Ramos (cell line): ENCODE results near the gene HNMT.
"Not testable (repeated sequence)": the region's sequence is repeated elsewhere in the genome, so short reads cannot be mapped to it uniquely, and the experiment has no call there.

Experiments
- in situ Hi-C: fragments of 300-500 bp; cut with MboI; formaldehyde crosslinking; loops from one replicate; pipeline ENCODE4 v1.14.3; 2022; ENCODE audit warnings: low sequenced_read_pairs; ENCODE audit not compliant: unreplicated experiment

HNMT gene

GRCh38 chr2:137968477-137969417 lies 4.5 kb downstream of the HNMT start:
- in situ Hi-C loops = no loop called here

- in situ Hi-C loops = no loop called here
These were observed 5.1 kb downstream of the HNMT start for GRCh38 chr2:137969418-137969765.

DNA sequence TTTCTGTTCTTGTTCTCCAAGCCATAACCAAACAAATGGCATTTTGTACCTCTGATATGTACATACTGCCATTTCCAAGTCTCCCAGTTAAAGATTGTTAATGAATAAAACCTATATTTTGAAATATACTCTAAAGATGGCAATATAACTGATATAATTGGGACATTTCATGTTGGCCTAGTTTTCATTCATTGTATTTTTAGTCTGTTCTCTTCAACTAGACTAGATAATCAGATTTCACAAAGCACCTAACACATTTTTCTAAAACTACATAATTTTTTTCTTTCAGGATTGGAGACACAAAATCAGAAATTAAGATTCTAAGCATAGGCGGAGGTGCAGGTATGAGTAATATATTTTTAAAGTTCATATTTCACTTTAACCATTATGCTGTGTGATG lies 5.6 kb downstream of the HNMT start:
- in situ Hi-C loops = no loop called here

DNA sequence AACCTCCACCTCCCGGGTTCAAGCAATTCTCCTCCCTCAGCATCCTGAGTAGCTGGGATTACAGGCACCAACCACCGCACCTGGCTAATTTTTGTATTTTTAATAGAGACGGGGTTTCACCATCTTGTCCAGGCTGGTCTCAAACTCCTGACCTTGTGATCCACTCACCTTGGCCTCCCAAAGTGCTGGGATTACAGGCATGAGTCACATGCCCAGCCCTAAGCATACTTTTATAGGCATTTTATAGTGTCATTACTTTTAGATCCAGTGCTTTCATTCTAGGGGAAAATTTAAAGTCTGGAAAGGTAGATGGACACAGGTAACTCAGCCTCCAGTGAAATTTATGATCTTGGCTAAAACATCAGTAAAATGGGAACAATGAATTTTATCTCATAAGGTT lies 7.0 kb downstream of the HNMT start:
- in situ Hi-C loops = not testable (repeated sequence)

DNA sequence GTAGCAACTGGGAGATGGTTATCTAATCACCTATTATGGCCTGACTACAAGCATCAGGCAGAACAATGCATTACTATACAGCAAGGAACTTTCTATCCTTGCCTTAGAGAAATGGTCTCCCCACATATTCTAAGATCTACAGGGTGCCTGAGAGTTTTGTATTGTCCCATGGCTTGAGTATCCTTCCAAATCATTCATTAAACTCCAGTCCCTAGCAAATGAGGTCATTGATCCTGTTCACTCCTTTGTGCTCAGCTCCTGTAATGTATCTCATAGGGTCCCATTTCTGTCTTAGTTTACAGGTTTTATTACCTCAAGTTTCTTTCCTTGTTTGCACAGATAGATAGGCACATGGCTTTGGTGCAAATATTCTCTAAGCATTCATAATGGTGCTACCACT lies 9.0 kb downstream of the HNMT start:
- in situ Hi-C loops = no loop called here

DNA sequence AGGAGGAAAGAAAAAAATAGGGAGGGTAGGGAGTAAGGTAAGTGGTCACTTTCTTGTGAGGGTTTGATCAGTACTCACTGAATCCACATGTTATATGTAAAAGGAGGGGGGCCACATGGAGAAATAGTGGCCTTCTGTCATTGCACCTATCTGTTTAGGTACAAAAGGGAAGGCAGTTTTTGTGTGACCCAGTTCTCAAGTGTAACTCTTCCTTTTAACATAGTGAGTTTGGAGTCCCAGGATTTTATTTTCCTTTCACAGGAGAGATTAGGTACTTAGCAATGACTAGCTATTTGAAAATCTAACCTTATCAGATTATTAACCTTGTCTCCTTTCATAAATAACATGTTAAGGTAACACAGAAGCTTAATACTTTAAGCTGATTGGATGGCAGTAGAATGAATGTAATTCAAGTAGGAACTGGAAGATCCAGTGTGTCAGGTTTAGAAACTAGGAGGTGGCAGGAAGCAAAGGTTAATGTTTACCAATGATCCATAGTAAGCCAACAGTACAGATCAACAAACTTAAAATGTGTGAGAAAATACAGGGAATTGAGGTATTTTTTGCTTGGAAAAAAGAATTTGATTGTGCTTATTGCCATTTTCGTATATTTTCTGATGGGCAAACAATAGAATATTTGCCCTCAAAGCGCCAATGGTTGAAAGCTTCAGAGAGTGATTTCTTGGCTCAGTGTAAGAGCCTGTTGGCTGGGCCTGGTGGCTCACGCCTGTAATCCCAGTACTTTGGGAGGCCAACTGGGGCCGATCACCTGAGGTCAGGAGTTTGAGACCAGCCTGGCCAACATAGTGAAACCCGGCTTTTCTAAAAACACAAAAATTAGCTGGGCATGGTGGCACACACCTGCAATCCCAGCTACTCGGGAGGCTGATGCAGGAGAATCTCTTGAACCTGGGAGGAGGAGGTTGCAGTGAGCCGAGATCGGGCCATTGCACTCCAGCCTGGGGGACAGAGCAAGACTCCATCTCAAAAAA lies 11.3 kb downstream of the HNMT start:
- in situ Hi-C loops = no loop called here

DNA sequence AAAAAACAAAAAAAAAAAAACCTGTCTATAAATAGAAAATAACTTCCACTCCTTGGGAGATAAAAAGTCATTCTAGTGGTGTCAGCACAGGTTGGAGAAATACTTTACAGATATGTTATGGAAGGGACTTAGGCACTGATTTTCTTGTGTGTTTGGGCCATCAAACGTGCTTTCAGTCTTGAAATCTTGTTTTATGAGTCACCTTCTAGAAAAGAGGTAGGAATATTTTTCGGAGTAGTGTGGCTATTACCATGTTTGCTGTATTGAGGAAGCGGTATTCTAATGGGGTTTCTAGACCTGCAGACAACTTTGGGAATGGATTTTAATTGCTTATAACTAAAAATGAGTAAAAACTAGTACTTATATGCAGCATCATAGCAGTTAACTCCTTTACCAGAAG lies 12.0 kb downstream of the HNMT start:
- in situ Hi-C loops = no loop called here

DNA sequence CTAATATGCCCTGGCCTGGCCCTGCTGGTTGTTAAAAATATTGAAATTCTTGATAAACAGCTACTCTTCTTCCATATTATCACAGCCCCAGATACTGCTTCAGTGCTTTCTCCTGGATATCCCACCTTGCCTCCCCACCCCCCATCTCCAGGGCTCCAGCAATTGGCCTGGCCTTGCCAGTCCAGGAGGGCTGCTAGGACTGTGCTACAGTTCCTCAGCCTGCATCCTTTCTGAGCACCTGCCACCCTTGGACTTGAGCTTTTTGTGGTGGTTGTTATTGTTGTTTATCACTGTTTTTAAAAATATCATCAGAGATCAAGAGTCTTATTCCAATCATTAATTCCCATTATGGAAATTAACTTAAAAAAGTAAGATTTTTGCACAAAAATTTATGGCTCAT lies 13.5 kb downstream of the HNMT start:
- in situ Hi-C loops = no loop called here

- in situ Hi-C loops = no loop called here
These were observed 16.2 kb downstream of the HNMT start for GRCh38 chr2:137980459-137980858.

- in situ Hi-C loops = no loop called here
These were observed 16.9 kb downstream of the HNMT start for GRCh38 chr2:137981112-137981656.

GRCh38 chr2:137983581-137983980 lies 19.3 kb downstream of the HNMT start:
- in situ Hi-C loops = no loop called here

- in situ Hi-C loops = no loop called here
These were observed 22.0 kb downstream of the HNMT start for GRCh38 chr2:137986268-137986667.

- in situ Hi-C loops = no loop called here
These were observed 22.7 kb downstream of the HNMT start for GRCh38 chr2:137987011-137987410.

- in situ Hi-C loops = no loop called here
These were observed 26.8 kb downstream of the HNMT start for GRCh38 chr2:137991078-137991477.

DNA sequence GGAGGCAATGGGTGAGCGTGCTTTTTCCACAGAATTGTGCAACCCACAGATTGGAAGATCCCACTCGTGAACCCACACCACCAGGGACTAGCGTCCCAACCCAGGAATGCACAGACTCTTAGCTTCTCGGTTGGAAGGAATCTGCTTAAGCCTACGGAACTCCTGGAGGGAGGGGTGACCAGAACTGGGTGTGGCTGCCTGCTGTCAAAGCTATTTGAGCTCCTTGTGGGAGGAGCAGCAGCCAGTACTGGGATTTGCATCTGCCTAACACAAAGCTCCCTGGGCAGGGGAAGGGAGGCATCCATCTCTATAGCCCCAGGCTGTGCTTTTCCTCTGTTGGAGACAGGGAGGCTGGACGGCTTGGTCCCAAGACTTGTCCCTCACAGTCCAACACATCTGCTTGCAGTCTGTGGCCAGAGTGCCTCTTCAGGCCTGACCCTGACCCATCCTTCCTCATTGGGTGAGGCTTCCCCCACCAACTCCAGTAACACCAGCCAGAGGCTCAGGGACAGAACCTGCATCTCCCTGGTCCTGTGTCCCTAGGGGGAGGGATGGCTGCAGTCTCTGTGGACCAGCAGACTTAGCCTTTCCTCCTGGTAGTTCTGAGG lies 27.9 kb downstream of the HNMT start:
- in situ Hi-C loops = no loop called here

- in situ Hi-C loops = not testable (repeated sequence)
These were observed 29.6 kb downstream of the HNMT start for GRCh38 chr2:137993715-137994476.

DNA sequence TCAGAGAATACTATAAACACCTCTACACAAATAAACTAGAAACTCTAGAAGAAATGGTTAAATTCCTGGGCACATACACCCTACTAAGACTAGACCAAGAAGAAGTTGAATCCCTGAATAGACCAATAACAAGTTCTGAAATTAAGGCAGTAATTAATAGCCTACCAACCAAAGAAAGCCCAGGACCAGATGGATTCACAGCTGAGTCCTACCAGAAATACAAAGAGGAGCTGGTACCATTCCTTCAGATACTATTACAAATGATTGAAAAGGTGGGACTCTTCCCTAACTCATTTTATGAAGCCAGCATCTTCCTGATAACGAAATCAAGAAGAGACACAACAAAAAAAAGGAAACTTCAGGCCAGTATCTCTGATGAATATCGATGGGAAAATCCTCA lies 31.1 kb downstream of the HNMT start:
- in situ Hi-C loops = not testable (repeated sequence)

DNA sequence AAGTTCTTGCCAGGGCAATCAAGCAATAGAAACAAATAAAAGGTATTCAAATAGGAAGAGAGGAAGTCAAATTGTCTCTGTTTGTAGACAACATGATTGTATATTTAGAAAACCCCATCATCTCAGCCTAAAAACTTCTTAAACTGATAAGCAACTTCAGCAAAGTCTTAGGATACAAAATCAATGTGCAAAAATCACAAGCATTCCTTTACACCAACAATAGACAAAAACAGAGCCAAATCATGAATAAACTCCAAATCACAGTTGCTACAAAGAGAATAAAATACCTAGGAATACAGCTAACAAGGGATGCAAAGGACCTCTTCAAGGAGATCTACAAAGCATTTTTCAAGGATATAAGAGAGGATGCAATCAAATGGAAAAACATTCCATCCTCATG lies 31.9 kb downstream of the HNMT start:
- in situ Hi-C loops = not testable (repeated sequence)

- in situ Hi-C loops = no loop called here
These were observed 33.5 kb downstream of the HNMT start for GRCh38 chr2:137997733-137998132.

DNA sequence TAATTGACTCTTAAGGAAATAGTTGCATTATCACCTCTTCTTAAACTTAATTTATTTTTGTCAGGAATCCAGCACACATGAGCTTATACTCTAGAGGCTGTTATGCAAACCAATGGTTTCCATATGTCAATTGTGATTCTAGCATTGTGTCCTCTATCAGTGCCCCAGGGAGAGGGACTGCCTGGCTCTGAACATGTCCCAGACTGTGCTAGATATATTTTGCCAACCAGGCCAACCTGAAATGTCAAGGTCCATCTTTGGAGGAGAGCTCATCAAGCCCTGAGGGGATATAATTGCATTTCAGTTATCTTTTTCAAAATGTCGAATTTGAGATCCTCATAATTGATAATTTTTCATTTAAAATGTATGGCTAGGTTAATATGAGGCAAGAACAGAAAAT lies 34.2 kb downstream of the HNMT start:
- in situ Hi-C loops = no loop called here
